CD4-positive, alpha-beta T cell treated with Interleukin-17A for 4 hours (primary cell): ENCODE data around the gene ARMCX2.
A peak's percentile ranks its signal among the peaks of the same experiment; 100 is the strongest.
"Not testable (repeated sequence)": the region's sequence is repeated elsewhere in the genome, so short reads cannot be mapped to it uniquely, and the experiment has no call there.

ENCODE experiments used
- DNase-seq: peaks from one replicate; pipeline ENCODE4 v3.0.0-alpha.2; 2020; ENCODE audit warnings: mixed read lengths

The ARMCX2 gene

DNA sequence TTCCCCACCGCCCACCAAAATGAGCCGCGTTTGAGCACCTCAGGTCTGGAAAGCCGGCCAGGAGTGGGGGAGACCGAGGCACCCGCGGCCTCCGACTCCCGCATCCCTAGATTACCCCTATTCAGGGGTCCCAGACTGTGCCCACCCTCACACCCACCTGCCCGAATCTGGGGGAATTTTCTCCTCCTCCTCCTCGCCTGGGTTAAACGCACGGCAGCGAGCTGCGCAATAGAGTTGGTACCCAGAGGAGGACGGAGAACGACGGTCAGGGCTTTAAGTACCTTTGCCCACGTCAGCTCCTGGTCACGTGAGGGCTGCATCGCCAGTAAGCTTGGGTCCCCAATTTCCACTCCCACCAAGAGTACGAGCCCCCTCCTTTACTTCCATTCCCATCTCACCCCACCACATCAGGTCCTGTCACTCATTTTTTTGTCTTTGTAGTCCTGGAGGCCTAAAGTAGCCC lies at the start of gene ARMCX2:
ARMCX2 (minus strand) TSS at position 250 of the 463 bp plus-strand sequence. CDS start 2,262 bp downstream, outside the sequence.
- peak; percentile 28 for DNase-seq

DNA sequence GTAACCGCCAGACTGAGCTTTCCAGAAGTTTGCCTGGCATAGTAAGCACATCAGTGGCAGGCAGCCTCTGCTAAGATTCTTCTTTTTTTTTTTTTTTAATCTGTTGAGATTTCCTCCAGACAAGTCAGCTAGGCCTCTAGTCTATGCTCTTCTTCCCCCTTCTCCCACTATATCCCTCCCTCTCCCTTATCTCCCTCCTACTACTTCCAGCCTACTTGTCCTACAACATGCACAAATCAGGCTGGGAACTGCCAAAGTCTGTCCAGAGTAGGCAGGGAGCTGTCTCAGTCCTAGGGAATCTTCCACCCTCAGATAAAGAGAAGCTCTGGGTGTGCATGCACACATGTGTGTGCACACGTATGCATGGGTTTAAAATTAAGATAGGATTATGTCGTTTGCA lies 49.7 kb upstream of the ARMCX2 start:
- DNase-seq = no peak

GRCh38 chrX:101708163-101708562 lies 48.5 kb upstream of the ARMCX2 start:
- DNase-seq = no peak

DNA sequence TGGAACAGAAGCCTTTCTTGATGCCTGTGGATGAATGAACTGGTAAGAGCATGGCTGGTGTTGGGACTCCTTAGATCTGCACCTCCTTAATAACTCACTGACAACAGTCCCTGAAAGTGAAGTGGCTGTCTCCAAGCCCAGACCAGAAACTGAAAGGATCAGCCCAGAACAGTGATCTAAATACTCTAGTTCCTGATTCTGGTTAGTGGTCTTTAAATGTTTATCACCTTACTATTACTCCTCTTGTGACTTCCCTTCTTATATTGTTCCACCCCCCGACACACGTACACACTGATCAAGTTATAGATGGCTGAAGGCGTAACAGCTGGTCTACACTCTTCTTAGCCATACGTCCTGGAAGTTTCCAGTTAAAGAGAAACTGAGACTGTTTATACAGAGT lies 33.8 kb upstream of the ARMCX2 start:
- no peak for DNase-seq

DNA sequence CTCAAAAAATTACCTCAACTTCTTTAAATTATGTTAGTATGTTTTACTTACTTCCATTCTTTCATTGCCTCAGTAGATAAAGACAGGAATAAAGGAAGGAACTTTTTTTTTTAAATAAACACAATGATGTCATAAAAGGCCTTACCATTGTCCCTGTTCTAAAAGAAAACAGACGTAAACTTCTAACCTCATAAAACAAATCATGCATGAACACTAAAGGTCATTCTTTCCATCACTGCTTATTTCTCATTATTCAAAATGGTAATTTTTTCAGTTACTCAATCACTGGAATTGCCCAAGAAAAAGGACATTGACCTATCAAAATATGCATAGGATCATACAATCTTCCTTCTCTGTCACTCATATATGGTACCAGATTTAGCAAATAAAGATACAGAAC lies 32.2 kb upstream of the ARMCX2 start:
- DNase-seq = no peak

- no peak for DNase-seq
Measured at GRCh38 chrX:101686574-101686973, 26.9 kb upstream of the ARMCX2 start.

GRCh38 chrX:101685923-101686322 lies 26.3 kb upstream of the ARMCX2 start:
- no peak for DNase-seq

- DNase-seq = no peak
Measured at GRCh38 chrX:101682723-101683122, 23.1 kb upstream of the ARMCX2 start.

DNA sequence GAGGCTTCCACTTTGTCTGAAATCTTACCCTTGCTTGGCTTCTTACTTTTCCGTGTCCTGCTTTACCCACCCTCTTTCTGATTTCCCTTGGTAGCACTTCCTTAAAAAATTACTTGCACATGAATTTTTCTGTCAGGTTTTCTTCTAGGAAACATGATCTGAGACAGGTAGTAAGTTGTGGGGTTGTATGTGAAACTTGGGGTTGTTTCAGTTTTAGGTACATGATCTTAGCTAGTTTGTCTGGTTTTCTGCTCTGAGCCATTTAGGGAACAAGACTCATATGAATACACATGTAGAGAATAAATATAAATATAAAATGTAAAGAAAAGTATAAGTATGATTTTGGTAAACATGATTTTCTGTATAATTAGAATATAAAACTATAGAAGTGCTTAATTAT lies 17.4 kb upstream of the ARMCX2 start:
- no peak for DNase-seq

DNA sequence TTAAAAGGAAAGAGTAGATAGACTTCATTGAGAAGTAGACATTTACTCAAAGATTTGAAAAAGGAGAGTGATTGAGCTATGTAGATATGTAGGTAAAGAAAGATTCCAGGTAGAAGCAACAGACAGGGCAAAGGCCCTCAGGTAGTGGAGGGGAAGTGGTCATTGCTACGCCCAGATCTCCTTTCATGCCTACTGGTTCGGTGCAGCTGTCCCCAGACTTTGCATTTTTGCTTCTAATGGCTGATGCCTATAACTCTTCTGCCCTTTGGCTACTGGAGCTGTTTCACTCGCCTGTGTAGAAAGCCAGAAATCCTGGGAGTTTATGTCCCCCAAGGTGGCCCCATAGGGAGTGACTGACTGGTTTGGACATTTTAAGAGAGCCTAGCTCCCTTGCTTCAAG lies 16.9 kb upstream of the ARMCX2 start:
- no peak for DNase-seq

DNA sequence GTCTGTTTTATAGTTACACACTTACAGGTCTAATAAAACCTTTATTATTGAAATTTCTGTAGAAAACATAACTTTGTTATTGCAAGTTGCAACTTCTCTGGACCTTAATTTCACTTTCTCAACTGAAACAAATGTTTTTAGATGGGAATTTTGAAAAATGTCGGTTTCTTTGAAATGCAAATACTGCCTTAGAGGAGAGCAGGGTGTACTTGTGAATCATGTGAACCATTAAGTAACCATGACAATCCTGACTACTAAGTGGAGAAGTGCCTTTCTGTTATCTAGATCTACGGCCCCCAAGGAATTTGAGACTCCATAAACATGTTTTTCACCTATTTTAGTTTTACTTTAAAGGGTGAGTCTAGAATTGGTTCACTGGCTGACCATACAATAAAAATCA lies 8.5 kb upstream of the ARMCX2 start:
- DNase-seq = no peak

GRCh38 chrX:101658661-101659491 lies 774 bp downstream of the ARMCX2 start:
- DNase-seq = peak; percentile 80

GRCh38 chrX:101657495-101657894 lies 2.2 kb downstream of the ARMCX2 start:
- no peak for DNase-seq

GRCh38 chrX:101656817-101657216 lies 2.8 kb downstream of the ARMCX2 start:
- DNase-seq = no peak

DNA sequence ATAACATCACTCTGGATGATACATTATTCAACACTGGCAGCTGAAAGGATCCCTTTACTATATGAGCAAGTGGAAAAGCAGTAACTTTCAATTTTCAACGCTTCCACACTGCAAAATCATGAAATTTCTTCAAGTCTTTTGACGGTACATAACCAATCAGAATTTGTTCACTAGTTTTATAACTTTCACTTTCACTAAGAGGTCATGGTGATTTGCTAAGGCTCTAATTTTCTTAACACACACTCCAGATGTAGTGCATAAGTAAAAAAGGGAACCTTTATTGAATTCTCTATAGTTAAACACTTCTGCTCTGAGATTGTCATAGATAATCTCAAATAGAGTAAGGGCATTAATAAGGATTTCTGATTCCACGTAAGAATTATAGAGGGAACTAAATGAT lies 4.1 kb downstream of the ARMCX2 start:
- DNase-seq = no peak

- not testable (repeated sequence) for DNase-seq
Measured at GRCh38 chrX:101647716-101648115, 11.9 kb downstream of the ARMCX2 start.

DNA sequence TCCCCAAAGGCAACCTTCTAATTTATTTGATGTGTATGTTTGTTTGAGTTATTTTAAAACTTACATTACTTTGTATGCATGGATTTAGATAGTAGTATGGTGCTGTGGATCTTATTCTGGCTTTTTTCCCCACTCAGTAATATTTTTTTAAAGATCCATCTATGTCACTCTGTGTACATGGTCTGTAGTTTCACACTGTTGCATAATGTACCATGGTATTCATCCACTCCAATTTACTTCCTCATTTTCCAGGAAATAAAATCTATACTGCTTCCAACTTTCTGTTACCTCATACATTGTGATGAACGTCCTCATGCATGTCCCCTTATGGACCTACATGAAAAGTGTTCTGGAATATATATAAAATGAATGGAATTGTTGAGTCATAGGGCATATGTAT lies 17.6 kb downstream of the ARMCX2 start:
- no peak for DNase-seq

DNA sequence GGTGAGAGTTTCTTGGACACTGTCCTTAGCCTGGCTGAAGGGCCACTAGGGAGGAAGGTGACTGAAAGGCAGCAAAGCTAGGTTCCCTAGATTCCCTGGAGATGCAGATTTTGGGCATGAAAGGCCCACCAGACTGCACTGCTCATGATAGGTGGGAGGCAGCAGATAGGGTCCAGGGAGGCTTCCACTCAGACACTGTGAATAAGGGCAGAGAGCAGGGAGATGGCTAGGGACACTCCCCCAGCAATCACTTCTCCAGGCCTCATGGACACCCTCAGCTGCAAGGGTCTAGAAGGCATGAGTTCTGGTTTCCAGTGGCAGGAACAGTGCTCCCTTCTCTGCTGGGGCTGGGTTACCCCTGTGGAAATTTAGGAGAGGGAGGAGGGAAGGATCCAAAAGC lies 20.1 kb downstream of the ARMCX2 start:
- no peak for DNase-seq

DNA sequence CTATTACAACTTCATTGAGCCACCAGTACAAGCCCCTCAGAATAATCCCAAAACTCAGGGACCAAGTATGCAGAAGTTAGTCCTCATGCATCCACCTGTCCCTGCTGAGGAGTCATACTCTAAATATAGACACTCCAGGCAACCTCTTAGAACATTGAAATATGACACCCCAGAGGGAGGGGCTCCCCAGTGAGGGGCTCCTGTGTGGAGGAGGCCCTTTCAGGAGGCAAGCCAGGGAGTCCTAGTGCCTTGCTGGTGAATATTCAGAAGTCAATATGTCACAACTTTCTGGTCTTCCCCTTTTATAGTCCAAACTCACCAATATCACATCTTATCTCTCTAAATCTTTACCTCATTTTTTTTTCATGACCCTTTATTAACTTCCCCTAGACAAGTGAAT lies 40.3 kb downstream of the ARMCX2 start:
- DNase-seq = no peak

DNA sequence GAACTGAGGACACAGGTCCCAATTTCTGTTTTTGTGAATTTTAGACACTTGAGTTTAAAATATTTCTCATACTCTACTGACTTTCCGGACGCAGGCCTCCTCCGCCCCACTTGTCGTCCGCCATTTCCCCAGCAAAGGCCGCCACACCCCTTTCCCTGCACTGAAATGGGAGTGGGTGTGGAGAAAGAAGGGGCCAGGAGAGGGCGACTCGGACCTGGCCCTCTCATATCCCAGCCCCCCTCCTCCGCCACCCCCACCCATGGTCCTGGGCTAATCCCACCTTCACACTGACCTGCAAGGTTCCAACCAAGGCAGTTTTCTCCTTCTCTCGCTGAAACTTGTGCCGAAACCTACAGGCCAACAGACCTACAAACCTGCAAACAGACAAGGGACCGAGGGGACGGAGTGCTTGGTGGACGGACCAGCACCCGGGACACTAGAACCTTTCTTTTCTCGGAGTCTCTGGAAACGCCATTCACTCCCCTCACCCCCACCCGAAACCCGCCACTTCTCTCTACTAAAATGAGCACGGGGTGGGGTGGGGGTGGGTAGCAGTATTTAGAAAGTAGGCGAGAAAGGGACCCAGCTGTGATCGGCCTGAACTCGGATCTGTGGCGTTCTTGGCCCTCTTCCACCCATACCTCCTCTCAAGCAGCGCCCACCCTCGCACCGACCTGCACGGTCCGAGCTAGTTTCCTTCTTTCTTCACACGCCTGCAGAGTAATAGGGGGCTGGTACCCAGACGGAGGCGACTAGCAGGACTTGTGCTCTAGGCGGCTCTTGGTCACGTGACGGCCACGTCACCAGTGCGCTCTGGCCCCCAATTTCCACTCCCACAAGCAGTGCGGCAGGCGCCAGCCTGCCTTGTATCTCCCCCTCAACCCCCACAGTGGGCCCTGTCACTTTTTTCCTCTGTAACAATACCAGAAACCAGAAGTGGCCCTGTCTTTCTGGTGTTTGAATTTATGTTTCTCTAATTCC lies 42.1 kb downstream of the ARMCX2 start, which contains the start of gene ARMCX6:
ARMCX6 (minus strand) TSS at position 790 of the 981 bp plus-strand sequence. CDS start 1,380 bp downstream, outside the sequence.
- DNase-seq = peak; percentile 79

GRCh38 chrX:101605728-101606127 lies 53.9 kb downstream of the ARMCX2 start:
- no peak for DNase-seq
